Thoracic aorta (tissue), 2 donors: Measurements from ENCODE around the gene CDH23. TPM values are rescaled to one million over a fixed set of nuclear protein-coding genes. Genes with fewer than 3 reads are reported as not detected.

Source experiments
- ATAC-seq: fragments of 150-250 bp; one replicate; pipeline ENCODE4 v1.8.0; 2017; ENCODE audit warnings: low read depth; ENCODE audit not compliant: insufficient number of reproducible peaks, low FRiP score
- DNase-seq: peaks from one replicate; pipeline ENCODE4 v3.0.0-alpha.2; 2020; ENCODE audit warnings: low spot score
- H3K27ac ChIP-seq, 2 donors: fragments of 200-600 bp; sonication (generic); 1 replicate in 1 of 2; 2 replicates in 1 of 2; pipeline ENCODE4 v1.5.1; 2016; ENCODE audit warnings: mild to moderate bottlenecking in 2 of 2, moderate library complexity in 2 of 2
- H3K27me3 ChIP-seq: fragments of 200-600 bp; sonication (generic); replicated peaks from 2 replicates; pipeline ENCODE4 v1.6.0; 2016; ENCODE audit warnings: mild to moderate bottlenecking; ENCODE audit not compliant: insufficient read depth
- H3K36me3 ChIP-seq: fragments of 200-600 bp; sonication (generic); one replicate; pipeline ENCODE4 v1.5.1; 2016
- H3K4me1 ChIP-seq, 2 donors: fragments of 200-600 bp; sonication (generic); 1 replicate in 1 of 2; 2 replicates in 1 of 2; pipeline versions ENCODE4 v1.5.1 to v1.6.0; 2016; ENCODE audit warnings: low read depth in 2 of 2, mild to moderate bottlenecking in 1 of 2; ENCODE audit not compliant: control insufficient read depth in 1 of 2
- H3K4me3 ChIP-seq: fragments of 200-600 bp; sonication (generic); 2 replicates; pipeline ENCODE4 v1.5.1; 2016; ENCODE audit warnings: mild to moderate bottlenecking
- H3K9me3 ChIP-seq: fragments of 200-600 bp; sonication (generic); 2 replicates; pipeline ENCODE4 v1.5.1; 2016
- total RNA-seq, 2 donors: library from RNA; depleted of rRNA; stranded (reverse); fragments of >200 nt; gene quantifications; one replicate each; pipeline versions ENCODE4 v1.1.0 to v1.2.3, GENCODE V29; 2016
- TF ChIP-seq, protein P1 (sequence below): fragments of 200-600 bp; sonication (generic); IDR thresholded peaks from one replicate; pipeline ENCODE4 v1.5.1; 2019; ENCODE audit warnings: antibody characterized with exemption

Gene CDH23
- total RNA-seq, 2 donors from 2014 or later: 10.6 to 10.8 TPM

DNA sequence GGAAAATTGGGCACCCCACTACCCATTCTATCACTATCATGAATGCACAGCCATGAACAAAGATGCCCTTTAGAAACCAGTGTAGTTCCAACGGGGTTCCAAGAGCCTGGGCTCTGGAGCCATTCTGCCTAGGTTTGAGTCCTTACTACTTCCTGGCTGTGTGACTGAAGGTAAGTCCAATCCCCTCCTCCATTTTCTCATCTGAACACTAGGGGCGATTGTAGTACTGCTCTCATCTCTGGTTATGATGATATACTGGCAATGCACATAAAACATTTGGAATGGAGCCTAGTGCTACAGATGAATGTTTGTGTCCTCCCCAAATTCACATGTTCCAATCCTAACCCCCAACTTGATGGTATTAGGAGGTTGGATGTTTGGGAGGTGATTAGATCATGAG lies 28.1 kb upstream of the CDH23 start:
- no peak overlapping the region for H3K27ac ChIP-seq
- no peaks in the 10 kb centered on the region for H3K36me3 ChIP-seq
- no peaks in the 10 kb centered on the region for H3K27me3 ChIP-seq
- ATAC-seq (no peak), DNase-seq (no peak)
- no peaks in the 10 kb centered on the region for H3K4me1 ChIP-seq
- no peak overlapping the region for H3K4me3 ChIP-seq
- TF ChIP-seq, protein P1, sequence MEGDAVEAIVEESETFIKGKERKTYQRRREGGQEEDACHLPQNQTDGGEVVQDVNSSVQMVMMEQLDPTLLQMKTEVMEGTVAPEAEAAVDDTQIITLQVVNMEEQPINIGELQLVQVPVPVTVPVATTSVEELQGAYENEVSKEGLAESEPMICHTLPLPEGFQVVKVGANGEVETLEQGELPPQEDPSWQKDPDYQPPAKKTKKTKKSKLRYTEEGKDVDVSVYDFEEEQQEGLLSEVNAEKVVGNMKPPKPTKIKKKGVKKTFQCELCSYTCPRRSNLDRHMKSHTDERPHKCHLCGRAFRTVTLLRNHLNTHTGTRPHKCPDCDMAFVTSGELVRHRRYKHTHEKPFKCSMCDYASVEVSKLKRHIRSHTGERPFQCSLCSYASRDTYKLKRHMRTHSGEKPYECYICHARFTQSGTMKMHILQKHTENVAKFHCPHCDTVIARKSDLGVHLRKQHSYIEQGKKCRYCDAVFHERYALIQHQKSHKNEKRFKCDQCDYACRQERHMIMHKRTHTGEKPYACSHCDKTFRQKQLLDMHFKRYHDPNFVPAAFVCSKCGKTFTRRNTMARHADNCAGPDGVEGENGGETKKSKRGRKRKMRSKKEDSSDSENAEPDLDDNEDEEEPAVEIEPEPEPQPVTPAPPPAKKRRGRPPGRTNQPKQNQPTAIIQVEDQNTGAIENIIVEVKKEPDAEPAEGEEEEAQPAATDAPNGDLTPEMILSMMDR: no peak
- no peaks in the 10 kb centered on the region for H3K9me3 ChIP-seq

DNA sequence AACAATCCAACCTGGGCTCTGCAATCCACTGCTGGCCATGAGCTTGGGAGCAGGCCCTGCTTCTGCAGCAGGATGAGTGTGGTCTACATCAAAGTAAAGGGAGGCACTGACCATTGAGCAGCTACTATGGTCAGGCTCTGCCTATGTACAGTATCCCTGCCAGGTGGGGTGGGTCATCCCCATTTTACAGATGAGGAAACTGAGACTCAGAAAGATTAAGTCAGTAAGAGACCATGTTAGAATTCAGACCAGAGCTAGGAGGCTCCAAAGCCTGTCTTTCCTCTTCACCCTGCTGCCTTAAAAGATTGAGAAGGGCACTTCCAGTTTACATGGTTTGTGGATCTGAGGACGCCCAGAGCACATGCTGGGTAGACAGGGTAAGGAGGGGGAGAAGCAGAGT lies 27.1 kb upstream of the CDH23 start:
- no peak for ATAC-seq

DNA sequence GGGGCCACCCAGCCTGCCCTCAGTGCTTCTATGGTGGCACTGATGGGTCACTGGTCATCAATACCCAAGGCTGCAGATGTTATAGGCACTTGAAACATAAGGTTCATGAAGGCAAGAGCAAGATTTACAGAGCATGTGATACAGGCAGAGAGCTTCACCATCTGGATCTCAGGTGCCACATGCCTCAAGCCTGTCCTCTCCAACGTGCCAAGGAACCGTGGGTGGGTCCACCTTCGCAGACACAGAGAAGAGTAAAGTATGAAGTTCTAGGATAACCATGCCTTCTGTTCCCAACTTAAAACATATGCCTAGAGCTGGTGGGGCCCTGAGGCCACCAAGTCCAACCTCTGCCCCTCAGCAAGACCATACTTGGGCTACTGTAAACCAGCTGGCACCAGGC lies 26.7 kb upstream of the CDH23 start:
- H3K4me1 ChIP-seq: no peaks in the 10 kb centered on the region
- H3K36me3 ChIP-seq: no peaks in the 10 kb centered on the region
- no peak overlapping the region for H3K4me3 ChIP-seq
- no peaks in the 10 kb centered on the region for H3K27me3 ChIP-seq
- ATAC-seq (no peak), DNase-seq (no peak)
- no peaks in the 10 kb centered on the region for H3K9me3 ChIP-seq
- TF ChIP-seq, protein P1: no peak
- H3K27ac ChIP-seq: no peak overlapping the region

More for the DNA sequence above, 27.1 kb upstream of the CDH23 start:
- Histone ChIP-seq H3K36me3 (no peaks in the 10 kb centered on the region), H3K27ac (no peak overlapping the region), H3K4me3 (no peak overlapping the region), H3K9me3 (no peaks in the 10 kb centered on the region), H3K27me3 (no peaks in the 10 kb centered on the region), H3K4me1 (no peaks in the 10 kb centered on the region)
- TF ChIP-seq, protein P1: no peak
- DNase-seq: no peak

DNA sequence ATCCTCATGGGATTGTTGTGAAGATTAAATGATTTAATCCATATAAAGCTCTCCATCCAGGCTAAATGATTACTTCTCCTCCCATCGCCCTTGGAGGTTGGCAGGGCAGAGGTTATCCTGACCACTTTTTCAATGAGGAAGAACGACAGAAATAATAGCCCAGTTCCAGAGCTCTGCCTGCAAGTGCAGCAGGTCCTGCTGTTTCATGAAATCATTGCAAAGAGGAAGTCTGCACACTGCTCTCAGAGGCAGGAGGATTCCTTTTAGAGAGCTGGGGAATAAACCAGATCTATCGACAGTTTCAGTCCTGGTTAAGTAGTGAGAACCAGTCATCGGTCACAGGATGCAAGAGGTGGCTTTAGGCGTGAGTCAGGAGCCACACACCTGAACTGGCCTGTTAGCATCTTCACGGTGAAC lies 25.0 kb upstream of the CDH23 start:
- TF ChIP-seq, protein P1: no peak
- H3K27me3 ChIP-seq: no peaks in the 10 kb centered on the region
- no peak for DNase-seq
- no peaks in the 10 kb centered on the region for H3K36me3 ChIP-seq
- H3K4me1 ChIP-seq: peaks cover 2% of the 10 kb centered on the region in 2 donors
- no peaks in the 10 kb centered on the region for H3K9me3 ChIP-seq
- ATAC-seq: no peak
- H3K27ac ChIP-seq: no peak overlapping the region
- no peak overlapping the region for H3K4me3 ChIP-seq

DNA sequence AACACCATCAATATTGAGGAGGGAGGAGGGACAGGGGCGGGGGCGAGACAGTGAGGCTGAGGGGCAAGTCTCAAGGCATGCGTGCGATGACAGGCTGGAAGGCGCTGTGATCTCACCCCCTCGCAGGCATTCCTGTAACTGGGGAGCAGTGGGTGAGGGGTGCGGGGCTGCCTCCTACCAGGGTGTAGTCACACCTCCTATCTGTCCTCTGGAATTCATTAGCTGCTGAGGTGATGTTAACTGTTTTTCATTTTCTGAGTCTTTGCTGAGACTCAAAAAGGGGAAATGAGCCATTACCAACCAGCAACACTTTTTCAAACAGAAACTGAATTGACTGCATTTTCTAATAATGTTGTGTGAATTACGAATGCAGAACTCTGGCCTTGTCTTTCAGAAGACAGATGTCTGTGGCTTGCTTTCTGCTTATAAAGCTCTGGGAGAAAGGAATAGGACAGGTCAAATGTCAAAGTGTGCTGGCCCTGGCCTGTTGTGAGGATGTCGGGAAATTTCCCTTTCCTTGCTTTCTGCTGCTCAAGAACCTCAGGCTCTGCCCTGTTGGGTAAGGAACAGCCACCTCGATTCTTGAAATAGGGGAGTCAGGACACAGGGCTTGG lies 23.7 kb upstream of the CDH23 start:
- Histone ChIP-seq H3K27me3 (no peaks in the 10 kb centered on the region), H3K9me3 (no peaks in the 10 kb centered on the region), H3K27ac (no peak overlapping the region), H3K36me3 (no peaks in the 10 kb centered on the region), H3K4me1 (peaks cover 5 to 6% of the 10 kb centered on the region in 2 donors), H3K4me3 (no peak overlapping the region)
- TF ChIP-seq, protein P1: no peak
- ATAC-seq (no peak), DNase-seq (no peak)
